IMR-90 (cell line): ENCODE measurements around the gene FAM43B. TPM values are rescaled to one million over a fixed set of nuclear protein-coding genes. Genes with fewer than 3 reads are reported as not detected.

Experiments
- ATAC-seq: fragments of 200-7000 bp; cut with Tn5 transposase; 2 replicates; pipeline ENCODE4 v1.9.1; 2020; ENCODE audit warnings: low read depth, mild to moderate bottlenecking, moderate library complexity
- BruUV-seq: library from RNA; stranded (reverse); fragments of 400-500 nt; replicated peaks from 2 replicates; lab custom pipeline; 2021; lab: Mats Ljungman, UMichigan
- CTCF ChIA-PET: fragments of 300-600 bp; formaldehyde crosslinking; extraction: SDS; loops from one replicate; lab custom pipeline; 2021; ENCODE audit warnings: antibody characterized with exemption; lab: Yijun Ruan, JAX
- POLR2A ChIA-PET: fragments of 300-600 bp; sonication (Branson Sonifier 250); formaldehyde crosslinking; loops from one replicate; lab custom pipeline; 2022; ENCODE audit warnings: antibody characterized with exemption; ENCODE audit not compliant: unreplicated experiment; lab: Charles Lee
- DNase-seq: peaks from one replicate; pipeline ENCODE4 v3.0.0; 2013
- H2AFZ ChIP-seq: replicated peaks from 2 replicates; pipeline ENCODE3; 2013; ENCODE audit warnings: low read length, mild to moderate bottlenecking; ENCODE audit not compliant: poor library complexity
- H2AK5ac ChIP-seq: 2 replicates; pipeline ENCODE4 v1.6.1; 2013; ENCODE audit warnings: low read depth, low read length, inconsistent platforms
- H2AK9ac ChIP-seq: replicated peaks from 2 replicates; pipeline ENCODE3; 2013; ENCODE audit warnings: mild to moderate bottlenecking, low read depth, low read length, moderate library complexity; ENCODE audit not compliant: poor library complexity
- H2BK120ac ChIP-seq: 2 replicates; pipeline ENCODE4 v1.6.1; 2013; ENCODE audit warnings: low read depth, low read length, inconsistent platforms
- H2BK15ac ChIP-seq: 3 replicates; pipeline ENCODE4 v1.6.1; 2013; ENCODE audit warnings: low read depth, low read length, inconsistent platforms
- H2BK20ac ChIP-seq: 2 replicates; pipeline ENCODE4 v1.6.1; 2013; ENCODE audit warnings: low read depth, mild to moderate bottlenecking, inconsistent platforms, low read length, moderate library complexity
- H2BK5ac ChIP-seq: 2 replicates; pipeline ENCODE4 v1.6.1; 2013; ENCODE audit warnings: mild to moderate bottlenecking, low read depth, low read length, inconsistent platforms; ENCODE audit not compliant: poor library complexity, severe bottlenecking
- H3K14ac ChIP-seq: replicated peaks from 2 replicates; pipeline ENCODE4 v1.6.1; 2013; ENCODE audit warnings: low read depth, low read length, inconsistent platforms
- H3K18ac ChIP-seq: 2 replicates; pipeline ENCODE4 v1.6.1; 2013; ENCODE audit warnings: low read depth, low read length, control low read depth
- H3K23ac ChIP-seq: 2 replicates; pipeline ENCODE4 v1.6.1; 2013; ENCODE audit warnings: low read depth, low read length, inconsistent platforms
- H3K27ac ChIP-seq: 2 replicates; pipeline ENCODE4 v1.5.1; 2013; ENCODE audit warnings: mild to moderate bottlenecking, control low read depth, low read length; ENCODE audit not compliant: insufficient read depth
- H3K27me3 ChIP-seq: 2 replicates; pipeline ENCODE4 v1.6.1; 2013; ENCODE audit warnings: low read length; ENCODE audit not compliant: control insufficient read depth, insufficient read depth
- H3K36me3 ChIP-seq: 2 replicates; pipeline ENCODE4 v1.6.1; 2013; ENCODE audit warnings: low read length, mixed read lengths; ENCODE audit not compliant: control insufficient read depth, insufficient read depth
- H3K4ac ChIP-seq: 2 replicates; pipeline ENCODE4 v1.6.1; 2013; ENCODE audit warnings: low read depth, low read length, inconsistent platforms
- H3K4me1 ChIP-seq: 2 replicates; pipeline ENCODE4 v1.6.1; 2013; ENCODE audit warnings: low read length, mixed read lengths; ENCODE audit not compliant: control insufficient read depth, insufficient read depth
- H3K4me2 ChIP-seq: 2 replicates; pipeline ENCODE4 v1.6.1; 2013; ENCODE audit warnings: low read depth, mild to moderate bottlenecking, control low read depth, low read length, moderate library complexity
- H3K4me3 ChIP-seq: 2 replicates; pipeline ENCODE4 v1.5.1; 2013; ENCODE audit warnings: low read depth, mild to moderate bottlenecking, control low read depth, low read length, moderate library complexity; ENCODE audit not compliant: insufficient read depth
- H3K56ac ChIP-seq: 2 replicates; pipeline ENCODE4 v1.6.1; 2013; ENCODE audit warnings: low read length, inconsistent platforms; ENCODE audit not compliant: insufficient read depth; ENCODE audit errors: extremely low read depth
- H3K79me1 ChIP-seq, 2 experiments: 2 replicates each; pipeline ENCODE4 v1.6.1; 2013; ENCODE audit warnings: low read length in 2 of 2, inconsistent platforms in 1 of 2, low read depth in 1 of 2
- H3K9ac ChIP-seq: 2 replicates; pipeline ENCODE4 v1.6.1; 2013; ENCODE audit warnings: low read depth, low read length, control low read depth
- H3K9me1 ChIP-seq: 2 replicates; pipeline ENCODE4 v1.6.1; 2013; ENCODE audit warnings: low read length, inconsistent platforms; ENCODE audit not compliant: insufficient read depth
- H3K9me3 ChIP-seq: 2 replicates; pipeline ENCODE4 v1.6.1; 2013; ENCODE audit warnings: low read length; ENCODE audit not compliant: control insufficient read depth, insufficient read depth
- H4K20me1 ChIP-seq: 2 replicates; pipeline ENCODE4 v1.6.1; 2013; ENCODE audit warnings: low read length, inconsistent platforms; ENCODE audit not compliant: insufficient read depth
- H4K5ac ChIP-seq: 2 replicates; pipeline ENCODE4 v1.6.1; 2013; ENCODE audit warnings: mild to moderate bottlenecking, low read depth, low read length, control low read depth
- H4K8ac ChIP-seq, 2 experiments: 2 replicates each; pipeline ENCODE4 v1.6.1; 2013; ENCODE audit warnings: low read depth in 2 of 2, low read length in 2 of 2, control low read depth in 1 of 2, inconsistent platforms in 1 of 2
- H4K91ac ChIP-seq: 2 replicates; pipeline ENCODE4 v1.6.1; 2013; ENCODE audit warnings: low read depth, low read length, inconsistent platforms; ENCODE audit not compliant: insufficient read depth
- CEBPB ChIP-seq: IDR thresholded peaks from 2 replicates; pipeline ENCODE4 v1.6.1; 2012; ENCODE audit warnings: low read depth, low read length, improper control_type of control experiment
- ELK1 ChIP-seq: fragments of 150-350 bp; IDR thresholded peaks from 2 replicates; pipeline ENCODE4 v1.6.1; 2016; ENCODE audit warnings: low read depth, mild to moderate bottlenecking, low read length, moderate library complexity, borderline replicate concordance
- SMC3 ChIP-seq: fragments of 150-350 bp; IDR thresholded peaks from 2 replicates; pipeline ENCODE4 v1.6.1; 2016; ENCODE audit warnings: low read depth, mild to moderate bottlenecking, antibody characterized with exemption, low read length, moderate library complexity
- WGBS, 2 experiments: methylation state at CpG; one replicate each; pipeline versions ENCODE4 v1.1.5 to v1.1.7; 2013; ENCODE audit warnings: missing lambda C conversion rate in 2 of 2; ENCODE audit not compliant: insufficient read length in 1 of 2; ENCODE audit errors: extremely low coverage in 2 of 2; 5-methylcytosine and 5-hydroxymethylcytosine counted together
- dilution Hi-C: fragments of 300-500 bp; cut with HindIII; formaldehyde crosslinking; loops from one replicate; pipeline ENCODE4 v1.14.3; 2018; ENCODE audit warnings: low sequenced_read_pairs; ENCODE audit not compliant: unreplicated experiment
- in situ Hi-C: fragments of 300-500 bp; cut with MboI; formaldehyde crosslinking; loops from 3 replicates; pipeline ENCODE4 v1.14.3; 2019; ENCODE audit warnings: low sequenced_read_pairs, inconsistent platforms, mixed read lengths
- intact Hi-C: fragments of 100-400 bp; cut with micrococcal nuclease; formaldehyde crosslinking; loops from 2 replicates; pipeline ENCODE4 v1.10.0; 2022
- polyA plus RNA-seq, 3 experiments: library from polyadenylated mRNA; depleted of rRNA; stranded (reverse); fragments of >200 nt; gene quantifications; 2 replicates each; pipeline ENCODE4 v1.2.3, GENCODE V29; 2012; ENCODE audit warnings: low replicate concordance in 1 of 3
- total RNA-seq: library from RNA; depleted of rRNA; stranded (reverse); fragments of >200 nt; gene quantifications from 2 replicates; pipeline ENCODE4 v1.2.3, GENCODE V29; 2012

The FAM43B gene
- total and polyA plus RNA-seq, 2 of the 4 experiments (the other 2 are of a cell fraction): 0.05 TPM; not detected in 1

GRCh38 chr1:20590306-20590777, 38.0 kb downstream of the FAM43B start:
- BruUV-seq: no TSS peak
- Histone ChIP-seq H3K23ac (peak overlapping the region; percentile 0), H3K79me1 (no peaks in the 10 kb centered on the region), H2BK120ac (peak overlapping the region; percentile 62; the same call in 1 of the 2 replicates), H2AK9ac (no peak overlapping the region), H2AFZ (peak overlapping the region; percentile 64), H2AK5ac (peak overlapping the region; percentile 79), H3K56ac (no peak overlapping the region), H3K36me3 (no peaks in the 10 kb centered on the region), H3K9me1 (0 out of 2 replicates have a peak, but pooled peaks cover 3% of the 10 kb centered on the region), H4K5ac (peak overlapping the region; percentile 10; the same call in 1 of the 2 replicates), H3K27ac (peak overlapping the region; percentile 28; the same call in 1 of the 2 replicates), H2BK20ac (peak overlapping the region; percentile 16; the same call in 1 of the 2 replicates), H3K4me3 (no peak overlapping the region), H3K18ac (peak overlapping the region; percentile 59), H3K27me3 (peaks cover 7% of the 10 kb centered on the region; the same call in 1 of the 2 replicates), H2BK15ac (peak overlapping the region; percentile 32; the same call in 1 of the 3 replicates), H4K20me1 (no peaks in the 10 kb centered on the region), H3K4ac (peak overlapping the region; percentile 54), H2BK5ac (peak overlapping the region; percentile 7), H4K8ac (peak overlapping the region; percentile 11 to 79; a peak in 3 of 4 replicates), H4K91ac (peak overlapping the region; percentile 0), H3K14ac (no peak overlapping the region), H3K9ac (no peak overlapping the region), H3K9me3 (0 out of 2 replicates have a peak, but pooled peaks cover 2% of the 10 kb centered on the region), H3K4me2 (peak overlapping the region; percentile 56), H3K4me1 (peaks cover 17% of the 10 kb centered on the region)
- in situ Hi-C loops: no loop called here
- TF ChIP-seq CEBPB: peak; percentile 82
- TF ChIP-seq SMC3: no peak
- no peak for TF ChIP-seq ELK1
- dilution Hi-C loops: no loop called here
- 46% methylated on average over 5 of the region's 7 CpGs; no CpG with 5 or more reads in 1 of the 2 experiments for WGBS, 2 experiments
- intact Hi-C loops: no loop called here
- CTCF ChIA-PET: interaction anchor here (0.6 kb wide), 1 partner anchor 277 kb away, joined by 3 read pairs; no protein-coding TSS in a partner anchor
- POLR2A ChIA-PET: no interaction called here
- ATAC-seq (peak; percentile 32), DNase-seq (peak; percentile 67)
